NCI-H82 treated with DMSO at 0.1 percent for 48 hours (cell line): Measurements from ENCODE around the gene PARP1.

Experiments
- DNase-seq: peaks from one replicate; lab custom pipeline; 2025; ENCODE audit not compliant: unreplicated experiment; lab: John Stamatoyannopoulos, UW

The PARP1 gene

GRCh38 chr1:226407199-226407496, 745 bp downstream of the PARP1 start:
- peak; percentile 50 for DNase-seq

DNA sequence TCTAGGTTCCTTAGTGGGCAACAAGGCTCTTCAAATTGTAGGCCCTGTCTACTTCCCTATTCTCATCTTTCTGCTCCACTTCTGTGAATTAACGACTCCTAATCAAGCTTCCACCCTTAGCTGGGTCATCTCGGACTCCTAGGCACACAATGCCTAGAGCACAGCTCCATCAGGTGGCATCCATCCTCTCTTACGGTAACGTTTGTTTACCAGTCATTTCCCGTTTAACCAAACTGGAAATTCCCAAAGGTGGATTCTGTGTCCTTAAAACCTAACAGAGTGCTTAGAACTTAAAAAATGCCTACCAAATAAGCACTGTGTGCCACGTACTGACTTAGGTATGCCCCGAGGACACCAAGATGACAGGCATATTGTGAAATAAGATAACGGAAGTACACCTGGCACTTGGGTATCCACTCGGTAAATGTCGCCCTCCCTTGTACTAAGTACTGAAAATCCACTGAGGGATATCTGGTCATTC, 1.5 kb downstream of the PARP1 start:
- no peak for DNase-seq

DNA sequence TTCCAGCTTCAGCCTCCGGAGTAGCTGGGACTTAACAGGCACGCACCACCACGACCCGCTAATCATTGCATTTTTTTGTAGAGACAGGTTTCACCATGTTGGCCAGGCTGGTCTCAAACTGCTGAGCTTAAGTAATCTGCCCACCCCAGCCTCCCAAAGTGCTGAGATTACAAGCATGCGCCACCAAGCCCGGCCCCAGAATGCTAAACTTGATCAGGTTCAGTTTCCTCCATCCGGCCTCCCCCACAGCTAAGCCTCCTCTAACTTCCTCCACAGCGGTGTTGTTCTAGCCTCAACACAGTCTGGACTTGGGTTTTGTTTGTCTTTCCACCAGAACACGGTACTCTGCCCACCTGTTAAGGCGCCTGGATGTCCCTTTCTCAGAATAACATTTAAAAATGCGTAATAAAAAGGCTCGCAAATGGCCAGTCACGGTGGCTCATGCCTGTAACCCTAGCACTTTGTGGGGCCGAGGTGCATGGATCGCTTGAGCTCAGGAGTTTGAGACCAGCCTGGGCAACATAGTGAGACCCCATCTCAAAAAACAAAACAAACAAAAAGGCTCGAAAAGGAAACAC, 2.4 kb downstream of the PARP1 start:
- DNase-seq: no peak

GRCh38 chr1:226404904-226405222, 3.0 kb downstream of the PARP1 start:
- no peak for DNase-seq

- no peak for DNase-seq
Observed at GRCh38 chr1:226404063-226404903, 3.6 kb downstream of the PARP1 start.

DNA sequence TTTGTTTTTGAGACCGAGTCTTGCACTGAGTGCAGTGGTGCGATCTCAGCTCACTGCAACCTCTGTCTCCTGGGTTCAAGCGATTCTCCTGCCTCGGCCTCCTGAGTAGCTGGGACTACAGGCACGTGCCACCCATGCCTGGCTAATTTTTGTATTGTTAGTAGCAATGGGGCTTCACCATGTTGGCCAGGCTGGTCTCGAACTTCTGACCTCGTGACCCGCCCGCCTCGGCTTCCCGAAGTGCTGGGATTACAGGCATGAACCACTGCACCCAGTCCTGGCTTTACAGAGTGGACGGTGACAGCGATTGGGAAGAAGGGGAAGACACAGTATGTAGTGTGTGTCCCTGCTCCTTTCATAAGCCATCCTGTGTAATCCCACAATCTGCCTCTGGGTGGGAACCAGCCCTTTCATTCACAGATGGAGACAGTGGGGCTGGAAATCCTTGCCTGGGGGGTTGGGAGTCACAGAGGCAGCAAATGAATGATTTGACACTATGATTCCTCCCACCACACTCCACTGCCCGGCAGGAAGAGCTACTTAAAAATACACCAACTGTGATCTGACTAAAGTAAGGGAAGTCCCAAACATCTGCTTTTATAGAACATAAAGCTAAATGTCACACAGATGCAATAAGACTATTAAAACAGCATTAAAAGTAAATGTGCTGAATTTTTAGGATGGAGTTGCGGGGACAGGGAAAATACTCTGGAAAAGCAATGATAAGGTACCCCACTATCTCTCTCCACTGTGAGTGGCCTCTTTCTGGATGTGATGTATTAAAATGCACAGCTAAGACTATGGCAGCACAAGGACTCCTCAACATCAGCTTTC, 4.5 kb downstream of the PARP1 start:
- peak; percentile 8 for DNase-seq

- no peak for DNase-seq
Observed at GRCh38 chr1:226402739-226403165, 5.1 kb downstream of the PARP1 start.

GRCh38 chr1:226401355-226402303, 6.3 kb downstream of the PARP1 start:
- no peak for DNase-seq

GRCh38 chr1:226400519-226401354, 7.2 kb downstream of the PARP1 start:
- DNase-seq: peak; percentile 97

DNA sequence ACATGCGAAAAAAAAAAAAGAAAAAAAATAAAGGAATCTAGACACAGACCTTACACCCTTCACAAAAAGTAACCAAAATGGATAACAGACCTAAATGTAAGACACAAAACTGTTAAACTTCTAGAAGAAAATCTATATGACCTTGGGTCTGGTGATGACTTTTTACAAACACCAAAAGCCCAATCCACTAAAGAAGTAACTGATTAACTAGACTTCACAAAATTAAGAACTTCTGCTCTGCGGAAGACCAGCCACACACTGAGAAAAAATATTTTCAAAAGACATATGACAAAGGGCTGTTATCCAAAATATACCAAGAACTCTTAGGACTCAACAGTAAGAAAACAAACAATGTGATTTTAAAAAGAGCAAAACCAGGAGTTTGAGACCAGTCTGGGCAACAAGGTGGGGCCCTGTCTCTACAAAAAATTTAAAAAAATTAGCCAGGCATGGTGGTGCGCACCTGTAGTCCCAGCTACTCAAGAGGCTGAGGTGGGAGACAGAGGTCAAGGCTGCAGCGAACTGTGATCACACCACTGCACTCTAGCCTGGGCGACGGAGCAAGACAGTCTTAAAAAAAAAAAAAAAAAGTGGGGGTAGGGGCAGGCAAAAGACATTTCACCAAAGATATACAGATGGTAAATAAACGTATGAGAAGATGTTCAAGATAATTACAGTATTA, 9.8 kb downstream of the PARP1 start:
- DNase-seq: no peak

- DNase-seq: peak; percentile 62
Observed at GRCh38 chr1:226397011-226397926, 10.6 kb downstream of the PARP1 start.

- no peak for DNase-seq
Observed at GRCh38 chr1:226395753-226396152, 12.1 kb downstream of the PARP1 start.

- DNase-seq: no peak
Observed at GRCh38 chr1:226394462-226394861, 13.4 kb downstream of the PARP1 start.

DNA sequence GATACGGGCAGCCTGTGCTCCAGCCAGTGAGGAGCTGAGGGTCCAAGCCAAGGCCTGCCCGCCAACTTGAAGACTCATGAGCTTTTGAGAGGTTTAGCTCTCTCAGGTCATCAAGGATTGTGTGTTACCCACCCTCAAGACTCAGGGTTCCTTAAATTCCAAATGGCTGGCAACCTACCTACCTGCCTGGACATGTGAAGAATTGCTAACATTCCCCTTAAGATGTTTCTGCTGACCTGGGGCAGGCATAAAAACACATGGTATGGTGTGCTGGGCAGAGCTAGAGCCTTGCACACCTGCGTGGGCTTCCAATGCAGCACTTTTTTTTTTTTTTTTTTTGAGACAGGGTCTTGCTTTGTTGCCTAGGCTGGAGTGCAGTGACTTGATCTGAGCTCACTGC, 17.2 kb downstream of the PARP1 start:
- DNase-seq: no peak

DNA sequence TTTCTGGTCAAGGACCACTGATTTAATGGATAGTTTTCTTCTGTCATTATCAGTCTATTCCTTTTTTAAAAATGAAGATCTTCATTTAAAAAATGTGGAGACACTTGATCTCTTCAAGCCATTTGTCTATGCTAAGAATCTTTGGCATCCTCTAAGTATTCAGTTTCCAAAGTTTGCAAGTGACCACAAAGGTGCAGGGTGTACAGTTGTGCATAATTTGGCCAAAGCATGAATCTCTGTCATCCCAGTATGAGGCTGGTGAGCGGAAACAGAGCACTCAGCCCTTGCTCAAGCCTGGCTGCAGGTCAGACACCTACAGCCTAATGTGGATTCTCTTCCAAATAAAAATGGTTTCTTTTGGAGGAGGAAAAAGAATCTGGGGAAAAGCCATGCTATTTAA, 19.8 kb downstream of the PARP1 start:
- DNase-seq: no peak

- DNase-seq: no peak
Observed at GRCh38 chr1:226384717-226385116, 23.2 kb downstream of the PARP1 start.

DNA sequence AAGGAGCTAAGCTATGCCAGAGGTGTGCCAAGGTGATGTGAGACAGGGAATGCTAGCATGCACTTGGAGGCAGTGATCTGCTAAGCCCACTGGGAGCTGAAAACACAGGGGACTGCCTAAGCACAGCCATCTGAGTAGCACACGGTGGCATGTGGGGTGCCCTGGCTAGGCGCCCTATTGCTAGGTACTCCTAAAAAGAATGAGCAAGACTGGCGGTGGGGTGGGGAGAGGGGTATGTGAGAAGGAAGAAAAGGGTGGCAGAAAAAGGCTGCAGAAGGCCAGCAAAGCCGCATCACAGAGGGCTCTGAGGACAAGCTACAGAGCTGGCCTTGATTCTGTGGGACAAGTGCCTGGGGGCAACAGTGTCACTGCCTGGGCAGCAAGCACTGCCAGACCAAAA, 23.9 kb downstream of the PARP1 start:
- no peak for DNase-seq

- DNase-seq: no peak
Observed at GRCh38 chr1:226382030-226382429, 25.9 kb downstream of the PARP1 start.
